HEK293 (cell line): ENCODE data around the gene C11orf71.

Experiments
- CTCF ChIA-PET: fragments of 350-600 bp; formaldehyde crosslinking; extraction: SDS; loops from one replicate; lab custom pipeline; 2021; ENCODE audit warnings: antibody characterized with exemption; lab: Yijun Ruan, JAX
- POLR2A ChIA-PET: fragments of 300-600 bp; formaldehyde crosslinking; extraction: SDS; loops from one replicate; lab custom pipeline; 2020; ENCODE audit warnings: antibody characterized with exemption, inconsistent platforms; lab: Yijun Ruan, JAX
- H3K27ac ChIP-seq: fragments of 200-500 bp; sonication (Bioruptor generic); 2 replicates; pipeline ENCODE4 v1.5.1; 2014; ENCODE audit warnings: low read depth, low read length, control low read depth, inconsistent platforms; ENCODE audit errors: extremely low read depth
- H3K36me3 ChIP-seq, 2 experiments: fragments of 200-500 bp in 1 of 2; sonication (Bioruptor generic) in 1 of 2; 1 replicate in 1 of 2; 2 replicates in 1 of 2; pipeline ENCODE4 v1.5.1; 2014 to 2017; ENCODE audit warnings: inconsistent platforms in 2 of 2, low read length in 2 of 2; ENCODE audit not compliant: control insufficient read depth in 2 of 2, insufficient read depth in 1 of 2
- H3K4me1 ChIP-seq: fragments of 200-500 bp; sonication (Bioruptor generic); 2 replicates; pipeline ENCODE4 v1.5.1; 2014; ENCODE audit warnings: mild to moderate bottlenecking, low read length, inconsistent platforms; ENCODE audit not compliant: control insufficient read depth, insufficient read depth
- H3K4me3 ChIP-seq: 2 replicates; pipeline ENCODE4 v1.5.1; 2011; ENCODE audit warnings: low read depth, mild to moderate bottlenecking, control low read depth, low read length, moderate library complexity
- H3K9me3 ChIP-seq: fragments of 200-500 bp; sonication (Bioruptor generic); 2 replicates; pipeline ENCODE4 v1.5.1; 2014; ENCODE audit warnings: low read depth, low read length, inconsistent platforms; ENCODE audit not compliant: control insufficient read depth, insufficient read depth
- SCRT2 ChIP-seq: fragments of 450-650 bp; formaldehyde crosslinking; IDR thresholded peaks from 2 replicates; pipeline ENCODE4 v1.5.1; 2016; ENCODE audit warnings: missing biosample characterization, missing genetic modification characterization
- SP3 ChIP-seq: fragments of 450-650 bp; formaldehyde crosslinking; IDR thresholded peaks from 2 replicates; pipeline ENCODE4 v1.5.1; 2016; ENCODE audit warnings: missing biosample characterization, missing genetic modification characterization
- ZBTB17 ChIP-seq: fragments of 450-650 bp; formaldehyde crosslinking; IDR thresholded peaks from 2 replicates; pipeline ENCODE4 v1.5.1; 2016; ENCODE audit warnings: missing biosample characterization, missing genetic modification characterization
- ZBTB7A ChIP-seq: fragments of 450-650 bp; formaldehyde crosslinking; IDR thresholded peaks from 2 replicates; pipeline ENCODE4 v1.5.1; 2016; ENCODE audit warnings: low read depth, missing biosample characterization, missing genetic modification characterization
- ZNF302 ChIP-seq: fragments of 450-650 bp; formaldehyde crosslinking; IDR thresholded peaks from 2 replicates; pipeline ENCODE4 v1.5.1; 2016; ENCODE audit warnings: missing biosample characterization, missing genetic modification characterization, low read depth
- ZNF324 ChIP-seq: fragments of 450-650 bp; formaldehyde crosslinking; IDR thresholded peaks from 2 replicates; pipeline ENCODE4 v1.5.1; 2016; ENCODE audit warnings: missing biosample characterization, missing genetic modification characterization
- ZNF529 ChIP-seq: fragments of 450-650 bp; formaldehyde crosslinking; IDR thresholded peaks from 2 replicates; pipeline ENCODE4 v1.5.1; 2017; ENCODE audit warnings: missing genetic modification characterization, missing biosample characterization; ENCODE audit not compliant: insufficient replicate concordance
- ZNF596 ChIP-seq: fragments of 450-650 bp; IDR thresholded peaks from 2 replicates; pipeline ENCODE4 v1.5.0; 2018; ENCODE audit warnings: missing biosample characterization, mild to moderate bottlenecking, missing genetic modification characterization, moderate library complexity
- ZNF600 ChIP-seq: fragments of 450-650 bp; formaldehyde crosslinking; IDR thresholded peaks from 2 replicates; pipeline ENCODE4 v1.5.1; 2016; ENCODE audit warnings: missing biosample characterization, missing genetic modification characterization
- ZNF624 ChIP-seq: fragments of 450-650 bp; formaldehyde crosslinking; IDR thresholded peaks from 2 replicates; pipeline ENCODE4 v1.5.1; 2017; ENCODE audit warnings: missing biosample characterization, missing genetic modification characterization
- ZNF670 ChIP-seq: fragments of 450-650 bp; formaldehyde crosslinking; IDR thresholded peaks from 2 replicates; pipeline ENCODE4 v1.5.1; 2016; ENCODE audit warnings: missing biosample characterization, missing genetic modification characterization, low read depth
- ZNF792 ChIP-seq: fragments of 450-650 bp; formaldehyde crosslinking; IDR thresholded peaks from 2 replicates; pipeline ENCODE4 v1.5.1; 2016; ENCODE audit warnings: missing biosample characterization, missing genetic modification characterization
- TF ChIP-seq, protein P1 (sequence below): sonication (generic); formaldehyde crosslinking; IDR thresholded peaks from 2 replicates; pipeline ENCODE4 v1.8.1; 2022; ENCODE audit warnings: mild to moderate bottlenecking, moderate library complexity, missing genetic modification reagents
- TF ChIP-seq, protein P2 (sequence below): fragments of 450-650 bp; IDR thresholded peaks from 2 replicates; pipeline ENCODE4 v1.5.1; 2018; ENCODE audit warnings: missing biosample characterization, missing genetic modification characterization
- TF ChIP-seq, protein P3 (sequence below): fragments of 450-650 bp; formaldehyde crosslinking; IDR thresholded peaks from 2 replicates; pipeline ENCODE4 v1.5.1; 2016; ENCODE audit warnings: missing biosample characterization, missing genetic modification characterization
- TF ChIP-seq, protein P4 (sequence below): fragments of 450-650 bp; formaldehyde crosslinking; IDR thresholded peaks from 2 replicates; pipeline ENCODE4 v1.5.1; 2016; ENCODE audit warnings: missing biosample characterization, missing genetic modification characterization
- TF ChIP-seq, protein P5 (sequence below): fragments of 450-650 bp; formaldehyde crosslinking; IDR thresholded peaks from 2 replicates; pipeline ENCODE4 v1.5.1; 2016; ENCODE audit warnings: missing biosample characterization, missing genetic modification characterization
- TF ChIP-seq, protein P6 (sequence below): fragments of 450-650 bp; formaldehyde crosslinking; IDR thresholded peaks from 2 replicates; pipeline ENCODE4 v1.5.1; 2017; ENCODE audit warnings: missing biosample characterization, missing genetic modification characterization
- TF ChIP-seq, protein P7 (sequence below): fragments of 450-650 bp; formaldehyde crosslinking; IDR thresholded peaks from 2 replicates; pipeline ENCODE4 v1.5.1; 2017; ENCODE audit warnings: missing biosample characterization, mild to moderate bottlenecking, missing genetic modification characterization, moderate library complexity

C11orf71 gene

DNA sequence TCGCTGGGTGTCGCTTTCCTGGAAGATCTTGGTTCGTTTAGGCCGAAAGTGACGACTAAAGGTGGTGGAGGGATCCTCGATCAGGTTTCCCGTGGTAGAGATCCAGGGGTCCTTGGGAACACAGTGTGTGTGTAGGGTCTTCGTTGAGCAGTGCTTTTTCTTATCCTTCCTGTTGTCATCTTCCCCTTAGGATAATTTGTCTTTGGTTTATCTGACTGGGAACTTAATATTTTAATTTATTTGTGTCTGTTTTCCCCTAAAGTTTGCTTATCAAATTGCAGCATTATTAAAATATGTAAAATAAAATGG, 558 bp upstream of the C11orf71 start (continued):
- TF ChIP-seq, protein P1, sequence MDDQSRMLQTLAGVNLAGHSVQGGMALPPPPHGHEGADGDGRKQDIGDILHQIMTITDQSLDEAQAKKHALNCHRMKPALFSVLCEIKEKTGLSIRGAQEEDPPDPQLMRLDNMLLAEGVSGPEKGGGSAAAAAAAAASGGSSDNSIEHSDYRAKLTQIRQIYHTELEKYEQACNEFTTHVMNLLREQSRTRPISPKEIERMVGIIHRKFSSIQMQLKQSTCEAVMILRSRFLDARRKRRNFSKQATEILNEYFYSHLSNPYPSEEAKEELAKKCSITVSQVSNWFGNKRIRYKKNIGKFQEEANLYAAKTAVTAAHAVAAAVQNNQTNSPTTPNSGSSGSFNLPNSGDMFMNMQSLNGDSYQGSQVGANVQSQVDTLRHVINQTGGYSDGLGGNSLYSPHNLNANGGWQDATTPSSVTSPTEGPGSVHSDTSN, result no peak
- TF ChIP-seq, protein P2, sequence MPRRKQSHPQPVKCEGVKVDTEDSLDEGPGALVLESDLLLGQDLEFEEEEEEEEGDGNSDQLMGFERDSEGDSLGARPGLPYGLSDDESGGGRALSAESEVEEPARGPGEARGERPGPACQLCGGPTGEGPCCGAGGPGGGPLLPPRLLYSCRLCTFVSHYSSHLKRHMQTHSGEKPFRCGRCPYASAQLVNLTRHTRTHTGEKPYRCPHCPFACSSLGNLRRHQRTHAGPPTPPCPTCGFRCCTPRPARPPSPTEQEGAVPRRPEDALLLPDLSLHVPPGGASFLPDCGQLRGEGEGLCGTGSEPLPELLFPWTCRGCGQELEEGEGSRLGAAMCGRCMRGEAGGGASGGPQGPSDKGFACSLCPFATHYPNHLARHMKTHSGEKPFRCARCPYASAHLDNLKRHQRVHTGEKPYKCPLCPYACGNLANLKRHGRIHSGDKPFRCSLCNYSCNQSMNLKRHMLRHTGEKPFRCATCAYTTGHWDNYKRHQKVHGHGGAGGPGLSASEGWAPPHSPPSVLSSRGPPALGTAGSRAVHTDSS (tag by site-specific recombination), result no peak
- TF ChIP-seq ZBTB7A (tag by site-specific recombination) (no peak), ZNF670 (tag by site-specific recombination) (no peak), ZNF529 (tag by site-specific recombination) (no peak), ZNF600 (no peak)
- TF ChIP-seq, protein P3, sequence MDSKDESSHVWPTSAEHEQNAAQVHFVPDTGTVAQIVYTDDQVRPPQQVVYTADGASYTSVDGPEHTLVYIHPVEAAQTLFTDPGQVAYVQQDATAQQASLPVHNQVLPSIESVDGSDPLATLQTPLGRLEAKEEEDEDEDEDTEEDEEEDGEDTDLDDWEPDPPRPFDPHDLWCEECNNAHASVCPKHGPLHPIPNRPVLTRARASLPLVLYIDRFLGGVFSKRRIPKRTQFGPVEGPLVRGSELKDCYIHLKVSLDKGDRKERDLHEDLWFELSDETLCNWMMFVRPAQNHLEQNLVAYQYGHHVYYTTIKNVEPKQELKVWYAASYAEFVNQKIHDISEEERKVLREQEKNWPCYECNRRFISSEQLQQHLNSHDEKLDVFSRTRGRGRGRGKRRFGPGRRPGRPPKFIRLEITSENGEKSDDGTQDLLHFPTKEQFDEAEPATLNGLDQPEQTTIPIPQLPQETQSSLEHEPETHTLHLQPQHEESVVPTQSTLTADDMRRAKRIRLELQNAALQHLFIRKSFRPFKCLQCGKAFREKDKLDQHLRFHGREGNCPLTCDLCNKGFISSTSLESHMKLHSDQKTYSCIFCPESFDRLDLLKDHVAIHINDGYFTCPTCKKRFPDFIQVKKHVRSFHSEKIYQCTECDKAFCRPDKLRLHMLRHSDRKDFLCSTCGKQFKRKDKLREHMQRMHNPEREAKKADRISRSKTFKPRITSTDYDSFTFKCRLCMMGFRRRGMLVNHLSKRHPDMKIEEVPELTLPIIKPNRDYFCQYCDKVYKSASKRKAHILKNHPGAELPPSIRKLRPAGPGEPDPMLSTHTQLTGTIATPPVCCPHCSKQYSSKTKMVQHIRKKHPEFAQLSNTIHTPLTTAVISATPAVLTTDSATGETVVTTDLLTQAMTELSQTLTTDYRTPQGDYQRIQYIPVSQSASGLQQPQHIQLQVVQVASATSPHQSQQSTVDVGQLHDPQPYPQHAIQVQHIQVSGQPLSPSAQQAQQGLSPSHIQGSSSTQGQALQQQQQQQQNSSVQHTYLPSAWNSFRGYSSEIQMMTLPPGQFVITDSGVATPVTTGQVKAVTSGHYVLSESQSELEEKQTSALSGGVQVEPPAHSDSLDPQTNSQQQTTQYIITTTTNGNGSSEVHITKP (tag by site-specific recombination), result peak; percentile 5

DNA sequence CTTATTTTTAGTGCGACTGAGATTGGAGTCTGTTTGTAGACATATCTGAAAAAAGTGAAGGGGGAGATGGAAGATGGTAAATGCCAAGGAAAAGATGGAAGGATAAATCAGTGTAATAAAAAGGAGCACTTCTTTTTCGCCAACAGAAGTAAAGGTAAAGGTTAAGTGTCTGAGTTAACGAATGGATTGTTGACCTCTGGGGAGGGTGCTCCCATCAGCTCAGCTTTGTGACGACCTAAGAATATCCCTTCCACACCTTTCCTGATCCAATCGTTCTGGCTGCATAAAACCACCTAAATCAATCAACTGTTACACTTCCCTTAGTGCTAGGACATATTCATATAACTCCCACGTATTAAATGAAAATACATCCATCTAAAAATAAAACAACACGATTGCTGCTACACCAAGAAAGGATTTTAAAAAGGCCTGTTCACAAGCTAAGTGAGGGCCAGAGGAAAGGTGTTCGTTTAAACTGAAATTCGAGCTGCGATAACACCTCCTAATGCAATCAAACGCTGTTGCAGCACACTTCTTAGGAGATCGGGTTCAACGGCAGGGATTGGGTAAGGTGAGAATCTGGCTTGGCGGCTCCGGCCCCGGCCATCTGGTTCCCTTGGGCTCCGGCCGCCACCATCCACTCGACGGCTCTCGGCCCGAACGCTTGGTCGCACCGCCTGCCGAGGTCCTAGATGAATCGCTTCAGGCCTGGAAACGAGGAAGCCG, 658 bp downstream of the C11orf71 start:
- peak overlapping the region; percentile 93 for H3K27ac ChIP-seq
- ChIA-PET CTCF (no interaction called here), POLR2A (interaction anchor here (1.0 kb wide), 1 partner anchor 48 kb away, joined by 3 read pairs; no protein-coding TSS in a partner anchor)
- TF ChIP-seq, protein P4, sequence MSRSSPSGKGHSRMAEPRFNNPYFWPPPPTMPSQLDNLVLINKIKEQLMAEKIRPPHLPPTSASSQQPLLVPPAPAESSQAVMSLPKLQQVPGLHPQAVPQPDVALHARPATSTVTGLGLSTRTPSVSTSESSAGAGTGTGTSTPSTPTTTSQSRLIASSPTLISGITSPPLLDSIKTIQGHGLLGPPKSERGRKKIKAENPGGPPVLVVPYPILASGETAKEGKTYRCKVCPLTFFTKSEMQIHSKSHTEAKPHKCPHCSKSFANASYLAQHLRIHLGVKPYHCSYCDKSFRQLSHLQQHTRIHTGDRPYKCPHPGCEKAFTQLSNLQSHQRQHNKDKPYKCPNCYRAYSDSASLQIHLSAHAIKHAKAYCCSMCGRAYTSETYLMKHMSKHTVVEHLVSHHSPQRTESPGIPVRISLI, result no peak
- TF ChIP-seq, protein P3 (tag by site-specific recombination), result peak; percentile 87
- TF ChIP-seq ZNF624 (tag by site-specific recombination) (no peak), ZNF302 (tag by site-specific recombination) (no peak), SCRT2 (tag by site-specific recombination) (0 out of 2 replicates have a peak, but pooled peaks have one; percentile 29), SP3 (no peak), ZNF792 (tag by site-specific recombination) (no peak), ZBTB17 (tag by site-specific recombination) (peak; percentile 97; the same call in 1 of the 2 replicates), ZNF324 (peak; percentile 56; the same call in 1 of the 2 replicates), ZNF596 (tag by site-specific recombination) (no peak)
- TF ChIP-seq, protein P5, sequence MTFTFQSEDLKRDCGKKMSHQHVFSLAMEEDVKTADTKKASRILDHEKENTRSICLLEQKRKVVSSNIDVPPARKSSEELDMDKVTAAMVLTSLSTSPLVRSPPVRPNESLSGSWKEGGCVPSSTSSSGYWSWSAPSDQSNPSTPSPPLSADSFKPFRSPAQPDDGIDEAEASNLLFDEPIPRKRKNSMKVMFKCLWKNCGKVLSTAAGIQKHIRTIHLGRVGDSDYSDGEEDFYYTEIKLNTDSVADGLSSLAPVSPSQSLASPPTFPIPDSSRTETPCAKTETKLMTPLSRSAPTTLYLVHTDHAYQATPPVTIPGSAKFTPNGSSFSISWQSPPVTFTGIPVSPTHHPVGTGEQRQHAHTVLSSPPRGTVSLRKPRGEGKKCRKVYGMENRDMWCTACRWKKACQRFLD, result no peak
- TF ChIP-seq, protein P6, sequence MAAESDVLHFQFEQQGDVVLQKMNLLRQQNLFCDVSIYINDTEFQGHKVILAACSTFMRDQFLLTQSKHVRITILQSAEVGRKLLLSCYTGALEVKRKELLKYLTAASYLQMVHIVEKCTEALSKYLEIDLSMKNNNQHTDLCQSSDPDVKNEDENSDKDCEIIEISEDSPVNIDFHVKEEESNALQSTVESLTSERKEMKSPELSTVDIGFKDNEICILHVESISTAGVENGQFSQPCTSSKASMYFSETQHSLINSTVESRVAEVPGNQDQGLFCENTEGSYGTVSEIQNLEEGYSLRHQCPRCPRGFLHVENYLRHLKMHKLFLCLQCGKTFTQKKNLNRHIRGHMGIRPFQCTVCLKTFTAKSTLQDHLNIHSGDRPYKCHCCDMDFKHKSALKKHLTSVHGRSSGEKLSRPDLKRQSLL, result no peak
- TF ChIP-seq, protein P7, sequence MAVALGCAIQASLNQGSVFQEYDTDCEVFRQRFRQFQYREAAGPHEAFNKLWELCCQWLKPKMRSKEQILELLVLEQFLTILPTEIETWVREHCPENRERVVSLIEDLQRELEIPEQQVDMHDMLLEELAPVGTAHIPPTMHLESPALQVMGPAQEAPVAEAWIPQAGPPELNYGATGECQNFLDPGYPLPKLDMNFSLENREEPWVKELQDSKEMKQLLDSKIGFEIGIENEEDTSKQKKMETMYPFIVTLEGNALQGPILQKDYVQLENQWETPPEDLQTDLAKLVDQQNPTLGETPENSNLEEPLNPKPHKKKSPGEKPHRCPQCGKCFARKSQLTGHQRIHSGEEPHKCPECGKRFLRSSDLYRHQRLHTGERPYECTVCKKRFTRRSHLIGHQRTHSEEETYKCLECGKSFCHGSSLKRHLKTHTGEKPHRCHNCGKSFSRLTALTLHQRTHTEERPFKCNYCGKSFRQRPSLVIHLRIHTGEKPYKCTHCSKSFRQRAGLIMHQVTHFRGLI, result no peak

More for the DNA sequence above, 658 bp downstream of the C11orf71 start:
- Histone ChIP-seq H3K36me3 (peaks cover 0 to 17% of the 10 kb centered on the region in 2 experiments; a peak in 1 of 3 replicates), H3K4me3 (peak overlapping the region; percentile 68), H3K4me1 (no peaks in the 10 kb centered on the region; the same call in 1 of the 2 replicates), H3K9me3 (no peaks in the 10 kb centered on the region)
